AG09319 (cell line): ENCODE data around the gene PLS3.
A peak's percentile ranks its signal among the peaks of the same experiment; 100 is the strongest.

Experiments used
- DNase-seq: peaks from one replicate; pipeline ENCODE4 v3.0.0-alpha.2; 2010; ENCODE audit warnings: low read depth; ENCODE audit errors: extremely low read depth
- CTCF ChIP-seq: IDR thresholded peaks from 2 replicates; pipeline ENCODE4 v1.5.1; 2011; ENCODE audit warnings: low read depth, mild to moderate bottlenecking, inconsistent platforms, low read length, moderate library complexity

PLS3 gene

DNA sequence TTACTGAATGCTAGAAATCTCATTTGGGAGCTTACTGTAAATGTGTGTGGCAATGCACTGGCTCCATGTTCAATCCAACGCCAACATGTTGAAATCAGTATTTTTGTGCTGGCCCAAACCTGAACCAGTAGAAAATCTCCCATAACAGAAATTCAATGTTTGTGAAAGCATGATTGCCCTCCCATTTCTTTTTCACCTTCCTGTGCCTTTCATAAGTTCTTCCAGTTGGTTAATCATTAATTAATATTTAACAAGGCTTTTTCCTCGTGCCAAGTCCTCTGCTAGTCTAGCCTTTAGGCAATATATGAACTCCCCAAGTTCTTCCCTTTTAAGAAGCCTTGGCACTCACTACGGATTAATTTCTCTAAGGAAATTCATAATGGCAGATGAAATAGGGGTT, 1.3 kb upstream of the PLS3 start:
- no peak for DNase-seq
- TF ChIP-seq CTCF = no peak

DNA sequence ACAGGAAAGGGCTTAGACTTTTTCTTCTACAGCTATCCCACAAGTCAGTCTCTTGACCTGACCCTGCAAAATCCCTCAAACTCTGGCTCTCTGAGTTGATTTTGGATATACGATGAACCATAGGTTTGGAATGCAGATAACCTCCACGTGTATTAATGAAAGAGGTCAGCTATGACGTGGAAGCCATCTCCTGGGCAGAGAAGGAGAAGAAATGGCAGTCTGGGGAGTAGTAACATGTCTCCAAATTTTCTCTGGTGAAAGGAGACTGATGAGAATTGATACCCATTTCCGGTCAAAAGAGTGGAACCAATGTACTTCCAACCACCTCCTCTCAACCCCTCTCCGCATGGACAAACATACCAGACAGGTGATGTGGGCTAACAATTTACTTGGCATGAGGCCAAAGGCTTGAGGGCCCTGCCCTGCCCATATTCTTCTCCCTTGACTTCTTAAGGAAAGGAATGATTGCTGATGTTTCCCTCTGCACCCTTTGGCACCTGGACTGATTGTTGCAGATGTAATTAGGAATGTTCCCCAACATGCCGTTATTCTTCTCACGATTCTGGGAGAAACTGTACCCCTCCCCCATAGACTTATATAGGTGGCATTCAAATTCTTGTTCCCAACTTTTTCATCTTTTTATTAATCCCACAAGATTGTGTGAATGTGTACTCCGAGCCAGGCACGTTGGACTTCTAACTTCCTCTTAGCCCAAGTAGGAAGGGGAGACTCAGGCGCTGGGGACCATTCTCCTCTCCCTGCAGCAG, 580 bp upstream of the PLS3 start:
- TF ChIP-seq CTCF = no peak
- no peak for DNase-seq

- DNase-seq = no peak
- TF ChIP-seq CTCF = peak; percentile 14
Observed at GRCh38 chrX:115561605-115562479, 868 bp downstream of the PLS3 start.

GRCh38 chrX:115562480-115562847, 1.5 kb downstream of the PLS3 start:
- no peak for TF ChIP-seq CTCF
- DNase-seq = no peak

- DNase-seq = no peak
- TF ChIP-seq CTCF = no peak
Observed at GRCh38 chrX:115563633-115564162, 2.7 kb downstream of the PLS3 start.

DNA sequence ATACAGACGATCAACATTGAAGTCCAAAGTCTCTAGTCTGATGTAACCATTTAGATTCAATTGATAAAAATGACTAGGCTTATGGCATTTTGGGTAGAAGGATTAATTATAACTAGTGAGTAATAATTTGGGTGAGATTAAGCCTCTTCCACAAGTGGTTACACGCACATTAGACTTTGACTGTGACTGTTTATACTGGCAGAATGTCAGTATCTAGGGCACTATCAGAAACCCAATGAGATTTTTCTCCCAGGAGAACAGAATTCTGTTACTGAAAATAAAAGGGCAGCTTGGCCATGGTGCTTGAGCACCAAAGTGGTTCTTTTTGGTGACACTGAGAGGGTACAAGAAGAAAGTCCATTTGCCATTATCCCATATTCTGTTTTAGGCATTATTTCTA, 3.3 kb downstream of the PLS3 start:
- no peak for DNase-seq
- no peak for TF ChIP-seq CTCF

GRCh38 chrX:115565888-115566287, 4.9 kb downstream of the PLS3 start:
- TF ChIP-seq CTCF = no peak
- DNase-seq = no peak
